ENCODE results near the gene SASH1. TPM values are rescaled to one million over a fixed set of nuclear protein-coding genes. Genes with fewer than 3 reads are reported as not detected.

The SASH1 gene
- total RNA-seq, 2 donors from 2014 or later, result 21.0 to 49.8 TPM

- Histone ChIP-seq H3K4me1 (no peaks in the 10 kb centered on the region), H3K4me3 (no peak overlapping the region), H3K36me3 (replicated peaks in 1 of 2; ENCODE audit: insufficient read depth in 1 of 2, low read depth in 2 of 2) (no peaks in the 10 kb centered on the region), H3K9me3 (no peaks in the 10 kb centered on the region), H3K27me3 (no peaks in the 10 kb centered on the region), H3K27ac (no peak overlapping the region)
- no peak for TF ChIP-seq CTCF (IDR thresholded peaks at IDR 0.05)
- no peak for TF ChIP-seq POLR2A (IDR thresholded peaks at IDR 0.05)
- no peak for ATAC-seq
- no peak for DNase-seq
- intact Hi-C loops (cut with DNase I), result no loop called here
- WGBS, 2 donors, result 90 to 93% methylated on average over 10 of the region's 10 CpGs
Measured at GRCh38 chr6:148457137-148457842, 114.7 kb downstream of the SASH1 start.

GRCh38 chr6:148457843-148458159 lies 115.2 kb downstream of the SASH1 start:
- Histone ChIP-seq H3K36me3 (replicated peaks in 1 of 2; ENCODE audit: insufficient read depth in 1 of 2, low read depth in 2 of 2) (no peaks in the 10 kb centered on the region), H3K27ac (no peak overlapping the region), H3K27me3 (no peaks in the 10 kb centered on the region), H3K4me1 (no peaks in the 10 kb centered on the region), H3K4me3 (no peak overlapping the region), H3K9me3 (no peaks in the 10 kb centered on the region)
- intact Hi-C loops (cut with DNase I), result no loop called here
- DNase-seq (no peak), ATAC-seq (no peak)
- TF ChIP-seq POLR2A (IDR thresholded peaks at IDR 0.05) (no peak), CTCF (IDR thresholded peaks at IDR 0.05) (no peak)
- WGBS, 2 donors, result 89 to 95% methylated on average over 4 of the region's 4 CpGs

- intact Hi-C loops (cut with DNase I), result no loop called here
- Histone ChIP-seq H3K9me3 (no peaks in the 10 kb centered on the region), H3K36me3 (replicated peaks in 1 of 2; ENCODE audit: insufficient read depth in 1 of 2, low read depth in 2 of 2) (no peaks in the 10 kb centered on the region), H3K27me3 (no peaks in the 10 kb centered on the region), H3K27ac (no peak overlapping the region), H3K4me3 (no peak overlapping the region), H3K4me1 (no peaks in the 10 kb centered on the region)
- DNase-seq (no peak), ATAC-seq (no peak)
- no peak for TF ChIP-seq CTCF (IDR thresholded peaks at IDR 0.05)
- no peak for TF ChIP-seq POLR2A (IDR thresholded peaks at IDR 0.05)
- WGBS, 2 donors, result 71 to 90% methylated on average over 4 of the region's 4 CpGs
Measured at GRCh38 chr6:148459238-148459637, 116.6 kb downstream of the SASH1 start.

GRCh38 chr6:148460876-148461646 lies 118.4 kb downstream of the SASH1 start:
- Histone ChIP-seq H3K27ac (no peak overlapping the region), H3K4me1 (peaks cover 5% of the 10 kb centered on the region), H3K4me3 (no peak overlapping the region), H3K27me3 (no peaks in the 10 kb centered on the region), H3K9me3 (no peaks in the 10 kb centered on the region), H3K36me3 (replicated peaks in 1 of 2; ENCODE audit: insufficient read depth in 1 of 2, low read depth in 2 of 2) (no peaks in the 10 kb centered on the region)
- TF ChIP-seq CTCF (IDR thresholded peaks at IDR 0.05) (no peak), POLR2A (IDR thresholded peaks at IDR 0.05) (no peak)
- intact Hi-C loops (cut with DNase I), result no loop called here
- WGBS, 2 donors, result 76 to 79% methylated on average over 6 of the region's 6 CpGs
- DNase-seq (no peak), ATAC-seq (no peak)

Measured in body of pancreas (tissue), 4 donors.